ENCODE data around the gene BST2.
A peak's percentile ranks its signal among the peaks of the same experiment; 100 is the strongest.

BST2 gene

GRCh38 chr19:17419621-17420474, 14.4 kb upstream of the BST2 start, which contains the start of gene MVB12A:
MVB12A (plus strand) TSS chr19:17420047; CDS start chr19:17420136, 89 bp downstream.
- peak; percentile 98 for DNase-seq (ENCODE audit: low spot score)

GRCh38 chr19:17419154-17419620, 13.8 kb upstream of the BST2 start:
- no peak for DNase-seq (ENCODE audit: low spot score)

- no peak for DNase-seq (ENCODE audit: low spot score)
These were observed 13.3 kb upstream of the BST2 start for GRCh38 chr19:17418710-17419109.

- DNase-seq (ENCODE audit: low spot score): no peak
These were observed 9.7 kb upstream of the BST2 start for GRCh38 chr19:17415121-17415520.

- no peak for DNase-seq (ENCODE audit: low spot score)
These were observed 8.7 kb upstream of the BST2 start for GRCh38 chr19:17414097-17414496.

GRCh38 chr19:17411801-17412200, 6.4 kb upstream of the BST2 start:
- DNase-seq (ENCODE audit: low spot score): no peak

GRCh38 chr19:17409990-17410389, 4.6 kb upstream of the BST2 start:
- DNase-seq (ENCODE audit: low spot score): no peak

- no peak for DNase-seq (ENCODE audit: low spot score)
These were observed 1.4 kb upstream of the BST2 start for GRCh38 chr19:17406887-17407196.

- peak; percentile 44 for DNase-seq (ENCODE audit: low spot score)
These were observed 836 bp upstream of the BST2 start for GRCh38 chr19:17406046-17406886.

- no peak for DNase-seq (ENCODE audit: low spot score)
These were observed 695 bp downstream of the BST2 start for GRCh38 chr19:17404621-17405249.

- no peak for DNase-seq (ENCODE audit: low spot score)
These were observed 1.4 kb downstream of the BST2 start for GRCh38 chr19:17404015-17404414.

GRCh38 chr19:17402982-17403855, 2.2 kb downstream of the BST2 start:
- DNase-seq (ENCODE audit: low spot score): no peak

- no peak for DNase-seq (ENCODE audit: low spot score)
These were observed 3.8 kb downstream of the BST2 start for GRCh38 chr19:17401628-17402027.

GRCh38 chr19:17398902-17399527, 6.4 kb downstream of the BST2 start:
- DNase-seq (ENCODE audit: low spot score): no peak

GRCh38 chr19:17394891-17395415, 10.5 kb downstream of the BST2 start:
- no peak for DNase-seq (ENCODE audit: low spot score)

GRCh38 chr19:17393914-17394313, 11.5 kb downstream of the BST2 start, which contains the start of gene CCDC194:
CCDC194 (minus strand) TSS chr19:17394196; CDS start chr19:17394158, 38 bp downstream.
- DNase-seq (ENCODE audit: low spot score): no peak

- no peak for DNase-seq (ENCODE audit: low spot score)
These were observed 12.4 kb downstream of the BST2 start for GRCh38 chr19:17393002-17393401.

- peak; percentile 29 for DNase-seq (ENCODE audit: low spot score)
These were observed 13.9 kb downstream of the BST2 start for GRCh38 chr19:17391371-17392151.

GRCh38 chr19:17390665-17391370, 14.6 kb downstream of the BST2 start:
- DNase-seq (ENCODE audit: low spot score): peak; percentile 76
